Left hindlimb (tissue), 1 donor: ENCODE measurements around the gene RNF40.

Experiments used
- DNase-seq: peaks from one replicate; pipeline ENCODE4 v3.0.0-alpha.2; 2018

Gene RNF40

GRCh38 chr16:30821891-30822290 lies 59.8 kb downstream of the RNF40 start:
- DNase-seq, result no peak
